NCI-H2029 treated with DMSO at 0.1 percent for 48 hours (cell line): ENCODE results near the gene PRH1.

Source experiments
- DNase-seq: peaks from one replicate; lab custom pipeline; 2025; lab: John Stamatoyannopoulos, UW

PRH1 gene

DNA sequence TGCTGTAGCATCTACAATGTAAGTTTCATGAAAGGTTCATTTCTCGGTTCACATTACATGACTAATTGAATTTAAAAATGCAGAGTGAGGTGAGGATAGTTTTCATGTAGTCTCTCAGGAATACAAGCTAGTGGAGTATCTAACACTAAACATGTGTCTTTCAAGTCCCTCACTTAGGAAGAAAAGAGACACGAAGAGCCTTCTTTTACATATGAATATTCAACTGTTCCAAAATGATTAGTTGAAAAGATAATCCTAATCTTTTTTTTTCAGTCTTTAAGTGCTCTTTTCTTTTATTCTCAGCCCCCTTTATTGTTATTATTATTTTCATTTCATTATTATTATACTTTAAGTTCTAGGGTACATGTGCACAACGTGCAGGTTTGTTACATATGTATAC, 45.6 kb downstream of the PRH1 start:
- no peak for DNase-seq
